ENCODE measurements around the gene PDZRN4. TPM values are rescaled to one million over a fixed set of nuclear protein-coding genes. Genes with fewer than 3 reads are reported as not detected.

The PDZRN4 gene
- total RNA-seq, 1 experiment from 2014 or later = not detected

DNA sequence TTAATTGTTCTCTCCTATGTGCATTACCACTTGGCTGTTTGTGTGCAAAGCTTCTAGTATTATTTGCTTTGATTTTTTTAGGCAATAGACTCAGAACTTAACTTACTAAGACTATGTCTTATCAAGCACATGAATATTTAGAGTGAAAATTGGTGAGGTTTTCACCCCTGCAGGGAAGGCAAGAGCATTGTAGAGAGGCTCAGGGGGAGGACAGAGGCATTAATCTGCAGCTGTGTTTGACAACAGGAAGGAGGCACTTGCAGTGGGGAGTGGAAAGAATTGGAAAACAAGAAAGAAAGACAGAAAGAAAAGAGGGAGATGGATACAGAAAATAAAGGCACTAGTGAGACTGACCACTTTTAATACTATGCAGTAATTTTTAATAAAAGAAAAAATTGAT lies 431.6 kb downstream of the PDZRN4 start:
- intact Hi-C loops (cut with micrococcal nuclease; ENCODE audit: unreplicated experiment) = no loop called here
- Histone ChIP-seq H3K9me3 (ENCODE audit: low read depth, low read length, poor library complexity, severe bottlenecking) (no peaks in the 10 kb centered on the region), H3K27ac (ENCODE audit: low read depth, low read length, poor library complexity, severe bottlenecking) (no peak overlapping the region), H3K27me3 (replicated peaks; ENCODE audit: insufficient read depth, low read depth, low read length, poor library complexity) (no peaks in the 10 kb centered on the region), H3K4me3 (ENCODE audit: low read depth, low read length, poor library complexity, severe bottlenecking) (no peak overlapping the region), H3K36me3 (ENCODE audit: insufficient read depth, low read length, poor library complexity, severe bottlenecking) (no peaks in the 10 kb centered on the region), H3K4me1 (ENCODE audit: insufficient read depth, low read length, poor library complexity, severe bottlenecking) (peaks cover 10% of the 10 kb centered on the region)
- TF ChIP-seq, protein P1, sequence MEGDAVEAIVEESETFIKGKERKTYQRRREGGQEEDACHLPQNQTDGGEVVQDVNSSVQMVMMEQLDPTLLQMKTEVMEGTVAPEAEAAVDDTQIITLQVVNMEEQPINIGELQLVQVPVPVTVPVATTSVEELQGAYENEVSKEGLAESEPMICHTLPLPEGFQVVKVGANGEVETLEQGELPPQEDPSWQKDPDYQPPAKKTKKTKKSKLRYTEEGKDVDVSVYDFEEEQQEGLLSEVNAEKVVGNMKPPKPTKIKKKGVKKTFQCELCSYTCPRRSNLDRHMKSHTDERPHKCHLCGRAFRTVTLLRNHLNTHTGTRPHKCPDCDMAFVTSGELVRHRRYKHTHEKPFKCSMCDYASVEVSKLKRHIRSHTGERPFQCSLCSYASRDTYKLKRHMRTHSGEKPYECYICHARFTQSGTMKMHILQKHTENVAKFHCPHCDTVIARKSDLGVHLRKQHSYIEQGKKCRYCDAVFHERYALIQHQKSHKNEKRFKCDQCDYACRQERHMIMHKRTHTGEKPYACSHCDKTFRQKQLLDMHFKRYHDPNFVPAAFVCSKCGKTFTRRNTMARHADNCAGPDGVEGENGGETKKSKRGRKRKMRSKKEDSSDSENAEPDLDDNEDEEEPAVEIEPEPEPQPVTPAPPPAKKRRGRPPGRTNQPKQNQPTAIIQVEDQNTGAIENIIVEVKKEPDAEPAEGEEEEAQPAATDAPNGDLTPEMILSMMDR (conservative IDR thresholded peaks at IDR 0.05; ENCODE audit: low read depth, low read length) = no peak
- TF ChIP-seq EZH2 (IDR thresholded peaks at IDR 0.05; ENCODE audit: borderline replicate concordance, low read depth, low read length, poor library complexity, severe bottlenecking) = no peak
- ChIA-PET CTCF (no interaction called here), POLR2A (ENCODE audit: low non-redundant PET) (no interaction called here)
- BruUV-seq (replicated peaks) = no TSS peak
- peak; percentile 63 for DNase-seq (ENCODE audit: low spot score)

DNA sequence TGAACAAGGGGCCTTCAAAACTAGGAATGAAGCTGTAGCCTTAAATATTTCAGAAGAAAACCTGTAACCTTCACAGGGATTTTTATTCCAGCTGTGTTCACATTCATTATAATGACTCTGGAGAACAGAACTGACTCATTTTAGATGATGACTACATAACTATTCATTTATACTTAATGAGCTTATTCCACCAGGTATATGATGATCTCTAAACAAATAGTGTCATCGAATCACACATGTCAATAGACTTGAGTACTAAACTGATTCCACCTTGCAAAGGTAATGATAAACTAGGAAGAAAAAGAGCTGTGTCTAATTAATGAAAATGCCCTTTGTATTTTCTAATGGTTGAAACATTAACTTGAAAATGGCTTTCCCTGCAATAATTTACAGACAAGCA lies 433.2 kb downstream of the PDZRN4 start:
- peaks cover 10% of the 10 kb centered on the region for H3K4me1 ChIP-seq (ENCODE audit: insufficient read depth, low read length, poor library complexity, severe bottlenecking)
- POLR2A ChIA-PET (ENCODE audit: low non-redundant PET) = no interaction called here
- CTCF ChIA-PET = no interaction called here
- H3K9me3 ChIP-seq (ENCODE audit: low read depth, low read length, poor library complexity, severe bottlenecking) = no peaks in the 10 kb centered on the region
- H3K27ac ChIP-seq (ENCODE audit: low read depth, low read length, poor library complexity, severe bottlenecking) = no peak overlapping the region
- no peaks in the 10 kb centered on the region for H3K36me3 ChIP-seq (ENCODE audit: insufficient read depth, low read length, poor library complexity, severe bottlenecking)
- no peak for DNase-seq (ENCODE audit: low spot score)
- no TSS peak for BruUV-seq (replicated peaks)
- H3K4me3 ChIP-seq (ENCODE audit: low read depth, low read length, poor library complexity, severe bottlenecking) = no peak overlapping the region
- no peaks in the 10 kb centered on the region for H3K27me3 ChIP-seq (replicated peaks; ENCODE audit: insufficient read depth, low read depth, low read length, poor library complexity)
- TF ChIP-seq, protein P1 (conservative IDR thresholded peaks at IDR 0.05; ENCODE audit: low read depth, low read length) = no peak
- no peak for TF ChIP-seq EZH2 (IDR thresholded peaks at IDR 0.05; ENCODE audit: borderline replicate concordance, low read depth, low read length, poor library complexity, severe bottlenecking)
- intact Hi-C loops (cut with micrococcal nuclease; ENCODE audit: unreplicated experiment) = no loop called here
